ENCODE results near the gene BCL2L1.

BCL2L1 gene

GRCh38 chr20:31709939-31710338 is 12.7 kb downstream of the BCL2L1 start:
- ATAC-seq = no peak
- no peak for TF ChIP-seq ZFP3 (CRISPR knock-in tag; IDR thresholded peaks at IDR 0.05)
- no peak for TF ChIP-seq SNAI2 (CRISPR knock-in tag; IDR thresholded peaks at IDR 0.05)
- TF ChIP-seq ZNF565 (CRISPR knock-in tag; conservative IDR thresholded peaks at IDR 0.05; ENCODE audit: low read depth) = no peak
- TF ChIP-seq CSDC2 (CRISPR knock-in tag; IDR thresholded peaks at IDR 0.05) = no peak
- TF ChIP-seq ZNF8 (CRISPR knock-in tag; IDR thresholded peaks at IDR 0.05) = no peak
- TF ChIP-seq RARB (CRISPR knock-in tag; IDR thresholded peaks at IDR 0.05) = no peak
- TF ChIP-seq TSHZ2 (CRISPR knock-in tag; IDR thresholded peaks at IDR 0.05) = no peak
- TF ChIP-seq ZFP30 (CRISPR knock-in tag; IDR thresholded peaks at IDR 0.05) = no peak
- no peak for TF ChIP-seq POU6F1 (CRISPR knock-in tag; IDR thresholded peaks at IDR 0.05; ENCODE audit: borderline replicate concordance, low read depth)
- TF ChIP-seq OSR1 (CRISPR knock-in tag; IDR thresholded peaks at IDR 0.05) = no peak
- no peak for TF ChIP-seq PATZ1 (CRISPR knock-in tag; IDR thresholded peaks at IDR 0.05; ENCODE audit: borderline replicate concordance)
- no peak for TF ChIP-seq ISL1 (CRISPR knock-in tag; IDR thresholded peaks at IDR 0.05)
- TF ChIP-seq ARNTL (CRISPR knock-in tag; IDR thresholded peaks at IDR 0.05; ENCODE audit: borderline replicate concordance, low read depth) = no peak
- no peak for TF ChIP-seq CREB5 (CRISPR knock-in tag; IDR thresholded peaks at IDR 0.05; ENCODE audit: low read depth)
- TF ChIP-seq ESRRG (CRISPR knock-in tag; IDR thresholded peaks at IDR 0.05) = no peak

- no peak for TF ChIP-seq PPARA (CRISPR knock-in tag; IDR thresholded peaks at IDR 0.05; ENCODE audit: borderline replicate concordance)
- TF ChIP-seq ZFP30 (CRISPR knock-in tag; IDR thresholded peaks at IDR 0.05) = no peak
- no peak for TF ChIP-seq ZNF565 (CRISPR knock-in tag; conservative IDR thresholded peaks at IDR 0.05; ENCODE audit: low read depth)
- no peak for TF ChIP-seq ZNF8 (CRISPR knock-in tag; IDR thresholded peaks at IDR 0.05)
- no peak for TF ChIP-seq CSRNP3 (CRISPR knock-in tag; IDR thresholded peaks at IDR 0.05)
- no peak for TF ChIP-seq ISL1 (CRISPR knock-in tag; IDR thresholded peaks at IDR 0.05)
- no peak for TF ChIP-seq SNAI2 (CRISPR knock-in tag; IDR thresholded peaks at IDR 0.05)
- no peak for TF ChIP-seq TOX (CRISPR knock-in tag; IDR thresholded peaks at IDR 0.05; ENCODE audit: borderline replicate concordance)
- no peak for TF ChIP-seq ESRRG (CRISPR knock-in tag; IDR thresholded peaks at IDR 0.05)
- TF ChIP-seq PATZ1 (CRISPR knock-in tag; IDR thresholded peaks at IDR 0.05; ENCODE audit: borderline replicate concordance) = no peak
- no peak for TF ChIP-seq OSR1 (CRISPR knock-in tag; IDR thresholded peaks at IDR 0.05)
- no peak for TF ChIP-seq CSDC2 (CRISPR knock-in tag; IDR thresholded peaks at IDR 0.05)
- TF ChIP-seq ZNF70 (CRISPR knock-in tag; IDR thresholded peaks at IDR 0.05) = no peak
- TF ChIP-seq TSHZ2 (CRISPR knock-in tag; IDR thresholded peaks at IDR 0.05) = no peak
- TF ChIP-seq GLIS3 (CRISPR knock-in tag; IDR thresholded peaks at IDR 0.05) = no peak
- no peak for TF ChIP-seq TCF4 (CRISPR knock-in tag; IDR thresholded peaks at IDR 0.05; ENCODE audit: borderline replicate concordance)
- TF ChIP-seq ARNTL (CRISPR knock-in tag; IDR thresholded peaks at IDR 0.05; ENCODE audit: borderline replicate concordance, low read depth) = no peak
- no peak for ATAC-seq
Observed at GRCh38 chr20:31708736-31709534, 13.7 kb downstream of the BCL2L1 start.

Data from SK-N-SH treated with all-trans-retinoic acid at 6 μM for 48 hours (cell line).